ENCODE results near the gene EVI5. TPM values are rescaled to one million over a fixed set of nuclear protein-coding genes. Genes with fewer than 3 reads are reported as not detected.

The EVI5 gene
- total RNA-seq, 1 donor = 58.7 TPM

DNA sequence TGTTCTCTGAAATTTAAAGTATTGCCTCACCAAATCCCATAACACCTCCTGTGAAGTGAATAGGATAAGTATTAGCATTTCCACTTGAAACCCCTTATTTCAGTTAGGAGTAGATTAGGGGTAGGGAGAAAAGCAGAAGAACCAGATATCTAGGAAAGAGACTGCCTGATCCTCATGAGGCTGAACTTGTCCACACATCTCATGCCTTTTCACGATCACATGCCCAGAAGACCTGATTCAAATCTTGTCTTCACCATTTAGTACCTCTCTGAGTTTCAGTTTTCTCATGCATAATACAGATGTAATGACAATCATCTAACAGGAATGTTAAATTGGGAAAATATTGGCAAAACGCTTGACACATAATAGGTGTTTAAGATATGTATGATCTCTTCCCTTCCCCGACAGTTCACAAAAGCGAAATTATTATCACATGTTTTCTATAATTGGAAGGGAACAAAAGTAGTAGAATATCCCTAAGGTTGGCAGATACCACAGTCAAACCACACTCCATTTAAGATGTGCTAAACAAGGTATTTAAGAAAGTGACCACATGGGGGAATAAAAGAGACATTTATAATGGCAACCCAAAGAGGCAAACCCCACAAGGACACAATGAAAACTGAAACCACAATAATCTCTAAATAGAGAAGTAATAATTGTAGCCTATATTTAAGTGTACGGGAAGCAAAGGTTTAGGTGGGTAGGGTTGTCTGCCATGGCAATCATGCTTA, 323.4 kb downstream of the EVI5 start:
- no peak overlapping the region for H3K4me3 ChIP-seq (ENCODE audit: low read depth, low read length)
- TF ChIP-seq, protein P1, sequence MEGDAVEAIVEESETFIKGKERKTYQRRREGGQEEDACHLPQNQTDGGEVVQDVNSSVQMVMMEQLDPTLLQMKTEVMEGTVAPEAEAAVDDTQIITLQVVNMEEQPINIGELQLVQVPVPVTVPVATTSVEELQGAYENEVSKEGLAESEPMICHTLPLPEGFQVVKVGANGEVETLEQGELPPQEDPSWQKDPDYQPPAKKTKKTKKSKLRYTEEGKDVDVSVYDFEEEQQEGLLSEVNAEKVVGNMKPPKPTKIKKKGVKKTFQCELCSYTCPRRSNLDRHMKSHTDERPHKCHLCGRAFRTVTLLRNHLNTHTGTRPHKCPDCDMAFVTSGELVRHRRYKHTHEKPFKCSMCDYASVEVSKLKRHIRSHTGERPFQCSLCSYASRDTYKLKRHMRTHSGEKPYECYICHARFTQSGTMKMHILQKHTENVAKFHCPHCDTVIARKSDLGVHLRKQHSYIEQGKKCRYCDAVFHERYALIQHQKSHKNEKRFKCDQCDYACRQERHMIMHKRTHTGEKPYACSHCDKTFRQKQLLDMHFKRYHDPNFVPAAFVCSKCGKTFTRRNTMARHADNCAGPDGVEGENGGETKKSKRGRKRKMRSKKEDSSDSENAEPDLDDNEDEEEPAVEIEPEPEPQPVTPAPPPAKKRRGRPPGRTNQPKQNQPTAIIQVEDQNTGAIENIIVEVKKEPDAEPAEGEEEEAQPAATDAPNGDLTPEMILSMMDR (IDR thresholded peaks at IDR 0.05; ENCODE audit: insufficient read depth, low read depth, low read length) = no peak
- no peak for DNase-seq (ENCODE audit: low read depth)

DNA sequence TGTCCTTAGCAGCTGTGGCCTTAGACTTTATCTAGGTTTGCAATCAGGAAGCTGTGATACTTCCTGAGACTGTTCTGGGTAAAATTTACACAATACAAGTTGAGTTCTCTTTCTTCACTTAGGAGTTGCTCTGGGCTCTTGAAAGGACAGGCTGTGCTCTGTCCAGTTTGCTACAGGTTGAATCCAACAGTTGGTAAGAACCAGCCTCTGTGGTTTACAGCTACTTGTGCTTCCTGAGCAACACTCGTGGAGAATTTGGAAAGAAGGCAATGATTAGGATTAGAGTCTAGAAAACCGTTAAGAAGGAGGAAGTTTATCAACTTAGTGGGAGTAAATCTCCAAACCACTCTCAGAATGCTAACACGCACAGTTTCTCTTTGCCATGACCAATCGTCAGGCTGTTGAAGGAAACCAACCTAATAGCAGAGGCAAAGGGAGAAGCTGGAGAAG, 325.0 kb downstream of the EVI5 start:
- TF ChIP-seq, protein P1 (IDR thresholded peaks at IDR 0.05; ENCODE audit: insufficient read depth, low read depth, low read length) = no peak
- no peak overlapping the region for H3K4me3 ChIP-seq (ENCODE audit: low read depth, low read length)
- no peak for DNase-seq (ENCODE audit: low read depth)

Small RNA genes within 50 kb of the gene (small RNA-seq; reads per million reads assigned to genes)
- not detected for gene AC104332.2
- 0.38 reads per million for gene RNU4-59P

Other genes starting within 250 kb of the EVI5 start
- 920 and 947 TPM in 2 replicates for gene RPL5, start 46.9 kb upstream of the EVI5 start, total RNA-seq
- 19.0 and 39.3 TPM in 2 replicates for gene DIPK1A, start 176.4 kb upstream of the EVI5 start, total RNA-seq